ENCODE data around the gene TARDBP.
A peak's percentile ranks its signal among the peaks of the same experiment; 100 is the strongest.
"Not testable (repeated sequence)": the region's sequence is repeated elsewhere in the genome, so short reads cannot be mapped to it uniquely, and the experiment has no call there.

Gene TARDBP

GRCh38 chr1:11012260-11013159 lies at the start of gene TARDBP:
TARDBP (plus strand) TSS chr1:11012654; CDS start chr1:11013728, 1,074 bp downstream.
- peak; percentile 93 for DNase-seq

GRCh38 chr1:10965546-10966226 lies 46.8 kb upstream of the TARDBP start:
- no peak for DNase-seq

GRCh38 chr1:10967090-10967489 lies 45.4 kb upstream of the TARDBP start:
- no peak for DNase-seq

- peak; percentile 95 for DNase-seq
Observed at GRCh38 chr1:10968411-10968826, 44.0 kb upstream of the TARDBP start.

GRCh38 chr1:10969267-10969970 lies 43.0 kb upstream of the TARDBP start:
- DNase-seq: peak; percentile 65

- DNase-seq: no peak
Observed at GRCh38 chr1:10969971-10970332, 42.5 kb upstream of the TARDBP start.

- DNase-seq: no peak
Observed at GRCh38 chr1:10973552-10973951, 38.9 kb upstream of the TARDBP start.

- no peak for DNase-seq
Observed at GRCh38 chr1:10973956-10974881, 38.2 kb upstream of the TARDBP start.

GRCh38 chr1:10975567-10976326 lies 36.7 kb upstream of the TARDBP start:
- DNase-seq: no peak

GRCh38 chr1:10978719-10979118 lies 33.7 kb upstream of the TARDBP start:
- no peak for DNase-seq

GRCh38 chr1:10979483-10979920 lies 33.0 kb upstream of the TARDBP start:
- no peak for DNase-seq

- DNase-seq: no peak
Observed at GRCh38 chr1:10980094-10980577, 32.3 kb upstream of the TARDBP start.

- no peak for DNase-seq
Observed at GRCh38 chr1:10980841-10981727, 31.4 kb upstream of the TARDBP start.

GRCh38 chr1:10986525-10986890 lies 25.9 kb upstream of the TARDBP start:
- DNase-seq: no peak

- no peak for DNase-seq
Observed at GRCh38 chr1:10987840-10988417, 24.5 kb upstream of the TARDBP start.

GRCh38 chr1:10989095-10989494 lies 23.4 kb upstream of the TARDBP start:
- no peak for DNase-seq

- DNase-seq: not testable (repeated sequence)
Observed at GRCh38 chr1:10989920-10990516, 22.4 kb upstream of the TARDBP start.

- no peak for DNase-seq
Observed at GRCh38 chr1:10990828-10991227, 21.6 kb upstream of the TARDBP start.

GRCh38 chr1:10992004-10992403 lies 20.4 kb upstream of the TARDBP start:
- not testable (repeated sequence) for DNase-seq

GRCh38 chr1:10992864-10993263 lies 19.6 kb upstream of the TARDBP start:
- no peak for DNase-seq

All from NCI-H1105 treated with DMSO at 0.1 percent for 48 hours (cell line).